Measurements from ENCODE around the gene HES6.

GRCh38 chr2:238203094-238203972 lies 36.5 kb downstream of the HES6 start, which contains the start of gene ILKAP:
- TF ChIP-seq EZH2phosphoT487 (IDR thresholded peaks at IDR 0.05; ENCODE audit: borderline replicate concordance) (no peak), CTCF (conservative IDR thresholded peaks at IDR 0.05; ENCODE audit: low read length) (no peak)

Data from Loucy (cell line).